Lower leg skin (tissue), 3 donors: ENCODE results near the gene ALLC.

ENCODE experiments used
- CTCF ChIP-seq, 3 donors: fragments of 450-650 bp; IDR thresholded peaks; one replicate each; pipeline ENCODE4 v1.5.1; 2016; ENCODE audit warnings: antibody characterized with exemption in 3 of 3, mild to moderate bottlenecking in 3 of 3, moderate library complexity in 2 of 3
- POLR2A ChIP-seq, 2 donors: fragments of 450-650 bp; IDR thresholded peaks; one replicate each; pipeline ENCODE4 v1.6.1; 2016 to 2017; ENCODE audit warnings: antibody characterized with exemption in 2 of 2, mild to moderate bottlenecking in 1 of 2, moderate library complexity in 1 of 2

- TF ChIP-seq CTCF (IDR thresholded peaks at IDR 0.05) (no peak), POLR2A (IDR thresholded peaks at IDR 0.05) (no peak)
Observed at GRCh38 chr2:3669656-3670055, 11.7 kb downstream of the ALLC start.
